Measurements from ENCODE around the gene CPT1B.

The CPT1B gene

GRCh38 chr22:50568626-50569025, 9.6 kb downstream of the CPT1B start:
- DNase-seq: no peak

GRCh38 chr22:50567721-50568252, 10.4 kb downstream of the CPT1B start:
- DNase-seq: no peak

GRCh38 chr22:50564289-50564688, 13.9 kb downstream of the CPT1B start:
- DNase-seq: no peak

- no peak for DNase-seq
These were observed 14.6 kb downstream of the CPT1B start for GRCh38 chr22:50563413-50564160.

- peak; percentile 96 for DNase-seq
These were observed 15.5 kb downstream of the CPT1B start, which contains the start of gene SYCE3 for GRCh38 chr22:50562523-50563412. TSS of gene SYCE3 (minus strand) at chr22:50562919. CDS start at chr22:50556405, 6,514 bp downstream.

- DNase-seq: no peak
These were observed 16.5 kb downstream of the CPT1B start for GRCh38 chr22:50561401-50562358.

GRCh38 chr22:50560034-50560433, 18.2 kb downstream of the CPT1B start:
- DNase-seq: no peak

- no peak for DNase-seq
These were observed 21.5 kb downstream of the CPT1B start for GRCh38 chr22:50556703-50557102.

- no peak for DNase-seq
These were observed 24.9 kb downstream of the CPT1B start for GRCh38 chr22:50553310-50553709.

- no peak for DNase-seq
These were observed 27.0 kb downstream of the CPT1B start for GRCh38 chr22:50551160-50551752.

- DNase-seq: no peak
These were observed 27.8 kb downstream of the CPT1B start for GRCh38 chr22:50550395-50550794.

GRCh38 chr22:50548921-50549790, 29.1 kb downstream of the CPT1B start:
- DNase-seq: no peak

- DNase-seq: no peak
These were observed 29.9 kb downstream of the CPT1B start for GRCh38 chr22:50548040-50548920.

- no peak for DNase-seq
These were observed 30.8 kb downstream of the CPT1B start for GRCh38 chr22:50547263-50547985.

- DNase-seq: no peak
These were observed 31.6 kb downstream of the CPT1B start for GRCh38 chr22:50546326-50547262.

GRCh38 chr22:50545522-50546325, 32.5 kb downstream of the CPT1B start, which contains the start of gene KLHDC7B:
TSS of gene KLHDC7B (plus strand) at chr22:50545899. CDS start at chr22:50546244, 345 bp downstream.
- no peak for DNase-seq

GRCh38 chr22:50544746-50545253, 33.4 kb downstream of the CPT1B start:
- DNase-seq: no peak

Measured in hematopoietic multipotent progenitor cell treated with erythropoietin and hydrocortisone succinate and interleukin-3 and kit ligand, for 8 days (in vitro differentiated cells).